Mucosa of rectum (tissue), 2 donors: ENCODE measurements around the gene ATRIP.

Experiments used
- H3K27ac ChIP-seq, 2 donors: one replicate each; pipeline ENCODE4 v1.7.0; 2013; ENCODE audit warnings: inconsistent platforms in 2 of 2, low read depth in 2 of 2, low read length in 2 of 2
- H3K27me3 ChIP-seq, 2 donors: one replicate each; pipeline ENCODE4 v1.7.0; 2013; ENCODE audit warnings: low read length in 2 of 2; ENCODE audit not compliant: control insufficient read depth in 2 of 2, insufficient read depth in 2 of 2
- H3K36me3 ChIP-seq, 2 donors: one replicate each; pipeline ENCODE4 v1.7.0; 2013; ENCODE audit warnings: low read length in 2 of 2; ENCODE audit not compliant: control insufficient read depth in 2 of 2, insufficient read depth in 2 of 2
- H3K4me1 ChIP-seq, 2 donors: one replicate each; pipeline ENCODE4 v1.7.0; 2013; ENCODE audit warnings: low read length in 2 of 2, mild to moderate bottlenecking in 1 of 2; ENCODE audit not compliant: control insufficient read depth in 2 of 2, insufficient read depth in 2 of 2
- H3K4me3 ChIP-seq, 2 donors: one replicate each; pipeline ENCODE4 v1.7.0; 2013; ENCODE audit warnings: low read length in 2 of 2
- H3K9ac ChIP-seq, 2 donors: one replicate each; pipeline ENCODE4 v1.7.0; 2013; ENCODE audit warnings: low read length in 2 of 2, low read depth in 1 of 2, mild to moderate bottlenecking in 1 of 2
- H3K9me3 ChIP-seq, 2 donors: one replicate each; pipeline ENCODE4 v1.7.0; 2013; ENCODE audit warnings: low read length in 2 of 2; ENCODE audit not compliant: control insufficient read depth in 2 of 2
- donor health status: healthy.
- donor health status: Normal muscosa, but diverticular disease.

The ATRIP gene

GRCh38 chr3:48416546-48416945 lies 30.0 kb upstream of the ATRIP start:
- Histone ChIP-seq H3K27me3 (no peaks in the 10 kb centered on the region), H3K4me1 (no peaks in the 10 kb centered on the region), H3K27ac (no peak overlapping the region), H3K4me3 (no peak overlapping the region), H3K9me3 (no peaks in the 10 kb centered on the region), H3K36me3 (peaks cover 60 to 64% of the 10 kb centered on the region in 2 donors), H3K9ac (no peak overlapping the region)

DNA sequence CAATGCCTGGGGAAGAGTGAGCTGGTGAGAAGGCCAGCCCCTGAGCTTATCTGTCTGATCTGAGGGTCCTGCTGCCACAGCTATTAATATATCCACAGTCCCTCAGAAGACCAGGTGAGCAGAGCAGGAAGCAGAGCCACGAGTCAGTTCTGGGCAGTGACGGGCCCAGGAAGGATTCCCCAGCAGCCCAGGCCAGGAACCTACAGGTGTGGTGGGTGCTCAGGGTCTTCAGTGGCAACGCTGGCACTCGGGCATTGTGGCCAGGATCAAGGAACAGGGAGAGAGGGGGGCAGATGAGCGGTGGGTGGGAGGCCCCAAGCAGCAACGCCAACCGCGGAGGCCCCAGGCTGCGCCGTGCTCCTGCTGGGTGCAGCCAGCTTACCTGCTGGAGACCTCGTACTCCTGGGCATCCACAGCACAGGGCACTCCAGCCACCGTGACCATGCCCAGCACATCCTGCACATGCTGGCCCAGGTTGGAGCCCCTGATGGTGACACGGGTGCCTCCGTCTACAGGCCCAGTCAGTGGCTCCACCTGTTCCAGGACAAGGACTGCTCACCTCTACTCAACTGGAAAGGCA lies 28.9 kb upstream of the ATRIP start:
- Histone ChIP-seq H3K36me3 (peaks cover 56 to 57% of the 10 kb centered on the region in 2 donors), H3K27me3 (no peaks in the 10 kb centered on the region), H3K9ac (no peak overlapping the region), H3K9me3 (no peaks in the 10 kb centered on the region), H3K27ac (no peak overlapping the region), H3K4me3 (no peak overlapping the region), H3K4me1 (no peaks in the 10 kb centered on the region)

GRCh38 chr3:48418140-48418539 lies 28.4 kb upstream of the ATRIP start:
- Histone ChIP-seq H3K27me3 (no peaks in the 10 kb centered on the region), H3K4me3 (no peak overlapping the region), H3K9me3 (no peaks in the 10 kb centered on the region), H3K36me3 (peaks cover 51 to 57% of the 10 kb centered on the region in 2 donors), H3K27ac (no peak overlapping the region), H3K9ac (no peak overlapping the region), H3K4me1 (no peaks in the 10 kb centered on the region)

- Histone ChIP-seq H3K4me3 (no peak overlapping the region), H3K9ac (no peak overlapping the region), H3K9me3 (no peaks in the 10 kb centered on the region), H3K36me3 (peaks cover 48 to 59% of the 10 kb centered on the region in 2 donors), H3K27me3 (no peaks in the 10 kb centered on the region), H3K27ac (no peak overlapping the region), H3K4me1 (no peaks in the 10 kb centered on the region)
These were observed 27.9 kb upstream of the ATRIP start for GRCh38 chr3:48418651-48419050.

DNA sequence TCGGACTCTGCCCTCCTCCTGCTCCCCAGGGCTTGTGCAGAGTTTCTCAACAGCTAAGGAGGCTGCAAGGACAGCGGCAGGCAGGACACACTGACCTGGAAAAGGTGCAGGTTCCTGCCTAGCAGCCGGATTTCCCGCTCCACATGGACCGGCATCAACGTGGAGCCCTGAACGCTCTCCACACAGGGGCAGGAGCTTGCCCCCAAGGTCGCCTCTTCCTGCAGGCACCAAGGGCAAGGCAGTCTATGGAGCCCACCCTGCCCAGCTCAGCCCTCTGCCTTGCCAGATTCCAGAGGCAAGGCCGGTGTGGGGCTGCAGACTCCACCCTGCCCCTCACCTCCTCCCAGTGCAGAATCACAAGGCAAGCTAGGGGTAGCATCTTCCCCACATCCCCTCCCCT lies 27.4 kb upstream of the ATRIP start:
- Histone ChIP-seq H3K4me1 (no peaks in the 10 kb centered on the region), H3K36me3 (peaks cover 43 to 54% of the 10 kb centered on the region in 2 donors), H3K27ac (no peak overlapping the region)

DNA sequence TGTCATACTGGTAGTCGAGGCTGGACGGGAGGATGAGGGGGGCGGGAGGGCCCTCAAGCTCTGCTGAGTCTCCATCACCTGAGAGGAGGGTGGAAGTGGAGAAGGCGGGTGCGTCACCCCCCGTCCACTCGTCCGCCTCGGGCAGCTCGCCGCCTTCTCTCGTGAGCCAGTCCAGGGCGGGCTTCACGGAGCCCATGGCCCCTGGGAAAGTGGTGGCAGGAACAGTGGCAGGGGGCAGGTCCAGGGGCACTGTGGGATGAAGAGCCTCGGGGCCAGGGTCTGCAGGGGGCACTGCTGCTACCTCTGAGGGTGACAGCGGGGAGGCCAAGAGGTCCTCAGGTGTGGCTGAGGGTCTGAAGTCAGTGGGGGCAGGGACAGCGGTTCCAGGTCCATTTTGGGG lies 26.9 kb upstream of the ATRIP start:
- peaks cover 40 to 51% of the 10 kb centered on the region in 2 donors for H3K36me3 ChIP-seq
- H3K9me3 ChIP-seq: no peaks in the 10 kb centered on the region
- no peaks in the 10 kb centered on the region for H3K27me3 ChIP-seq
- no peaks in the 10 kb centered on the region for H3K4me1 ChIP-seq
- no peak overlapping the region for H3K27ac ChIP-seq
- no peak overlapping the region for H3K4me3 ChIP-seq
- H3K9ac ChIP-seq: no peak overlapping the region

More for the DNA sequence above, 27.4 kb upstream of the ATRIP start:
- Histone ChIP-seq H3K27me3 (no peaks in the 10 kb centered on the region), H3K4me3 (no peak overlapping the region), H3K9me3 (no peaks in the 10 kb centered on the region), H3K9ac (no peak overlapping the region)

DNA sequence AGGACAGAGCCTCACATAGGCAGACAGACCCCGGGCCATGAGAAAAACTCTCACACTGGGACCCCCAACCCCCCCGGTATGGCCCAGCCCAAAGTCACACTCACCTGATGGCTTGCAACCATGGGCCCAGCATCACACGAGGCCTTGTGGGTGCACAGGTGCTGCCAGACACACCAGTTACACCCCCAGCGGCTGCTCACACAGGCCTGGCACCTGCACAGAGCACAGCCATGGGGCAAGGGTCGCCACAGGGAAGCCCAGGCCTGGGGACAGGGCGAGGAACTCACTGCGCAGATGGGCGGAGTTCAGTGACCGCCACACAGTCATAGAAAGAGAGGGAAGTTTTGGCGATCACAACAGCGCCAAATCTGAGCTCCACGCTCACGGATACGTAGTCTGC lies 26.0 kb upstream of the ATRIP start:
- Histone ChIP-seq H3K4me1 (peaks cover 0 to 3% of the 10 kb centered on the region in 2 donors), H3K4me3 (no peak overlapping the region), H3K9me3 (no peaks in the 10 kb centered on the region), H3K27ac (no peak overlapping the region), H3K36me3 (peaks cover 33 to 42% of the 10 kb centered on the region in 2 donors), H3K27me3 (no peaks in the 10 kb centered on the region), H3K9ac (no peak overlapping the region)

GRCh38 chr3:48422272-48422671 lies 24.3 kb upstream of the ATRIP start:
- Histone ChIP-seq H3K9me3 (no peaks in the 10 kb centered on the region), H3K4me1 (peaks cover 16 to 18% of the 10 kb centered on the region in 2 donors), H3K4me3 (no peak overlapping the region), H3K27ac (no peak overlapping the region), H3K27me3 (no peaks in the 10 kb centered on the region), H3K36me3 (peaks cover 23 to 36% of the 10 kb centered on the region in 2 donors), H3K9ac (no peak overlapping the region)

DNA sequence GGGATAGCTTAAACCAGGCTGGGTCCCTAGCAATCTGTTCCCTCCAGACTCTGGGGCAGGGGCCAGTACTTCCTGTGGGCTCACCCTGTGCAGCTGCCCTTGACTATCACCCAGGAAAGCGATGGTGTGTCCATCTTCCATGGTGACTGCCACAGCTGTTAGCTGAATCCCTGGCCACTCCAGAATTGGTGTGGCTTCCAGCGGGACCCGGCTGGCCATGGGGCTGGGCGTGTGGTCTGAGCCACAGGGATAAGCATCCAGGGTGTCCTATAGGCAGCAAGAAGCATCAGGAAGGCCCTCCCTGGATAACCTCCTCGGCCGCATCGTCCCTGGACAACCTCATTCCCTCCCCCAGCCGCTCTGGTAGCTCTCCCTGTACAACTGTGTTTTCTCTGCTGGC lies 23.9 kb upstream of the ATRIP start:
- Histone ChIP-seq H3K9ac (no peak overlapping the region), H3K9me3 (no peaks in the 10 kb centered on the region), H3K4me1 (peaks cover 20 to 22% of the 10 kb centered on the region in 2 donors), H3K4me3 (no peak overlapping the region), H3K36me3 (peaks cover 20 to 32% of the 10 kb centered on the region in 2 donors), H3K27ac (no peak overlapping the region), H3K27me3 (no peaks in the 10 kb centered on the region)

DNA sequence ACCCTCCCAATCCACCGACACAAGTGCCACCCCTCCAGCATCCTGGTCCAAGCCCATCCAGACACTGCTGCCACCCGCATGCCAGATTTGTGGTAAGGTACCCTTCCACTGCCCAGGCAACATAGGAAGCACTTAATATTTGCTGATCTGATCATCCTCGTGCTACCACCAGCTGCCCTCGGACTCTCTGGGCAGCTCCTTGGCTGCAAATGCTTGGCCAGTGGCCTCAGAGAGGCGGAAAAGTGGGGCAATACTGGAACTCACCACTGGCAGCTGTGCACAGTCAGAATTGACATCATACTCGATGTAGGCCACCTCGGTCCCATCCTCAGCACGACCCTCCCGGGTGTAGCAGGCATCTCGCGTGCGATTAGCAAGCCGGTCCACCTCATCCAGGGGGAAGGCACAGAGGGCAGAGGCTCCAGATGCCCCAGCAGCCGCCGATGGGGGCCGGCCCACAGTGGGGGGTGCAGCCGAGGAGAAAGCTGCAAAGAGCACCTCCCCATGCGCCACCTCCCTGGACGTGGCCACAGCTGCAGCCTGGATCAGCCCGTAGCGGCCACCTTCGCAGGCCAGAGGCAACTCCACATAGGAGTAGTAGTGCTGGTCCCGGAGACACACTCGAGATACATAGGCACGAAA lies 23.2 kb upstream of the ATRIP start:
- Histone ChIP-seq H3K4me3 (no peak overlapping the region), H3K9ac (no peak overlapping the region), H3K9me3 (no peaks in the 10 kb centered on the region), H3K27me3 (no peaks in the 10 kb centered on the region), H3K27ac (no peak overlapping the region), H3K4me1 (peaks cover 26 to 28% of the 10 kb centered on the region in 2 donors), H3K36me3 (peaks cover 16 to 26% of the 10 kb centered on the region in 2 donors)
